ENCODE data around the gene HOXD8.

The HOXD8 gene

GRCh38 chr2:176103742-176104315 lies 25.7 kb upstream of the HOXD8 start:
- DNase-seq (ENCODE audit: low spot score), result no peak

GRCh38 chr2:176104316-176105077 lies 25.0 kb upstream of the HOXD8 start:
- no peak for DNase-seq (ENCODE audit: low spot score)

GRCh38 chr2:176105078-176105729 lies 24.3 kb upstream of the HOXD8 start:
- no peak for DNase-seq (ENCODE audit: low spot score)

- no peak for DNase-seq (ENCODE audit: low spot score)
These were observed 23.6 kb upstream of the HOXD8 start for GRCh38 chr2:176105730-176106580.

GRCh38 chr2:176106581-176107539 lies 22.6 kb upstream of the HOXD8 start, which contains the start of gene HOXD11:
Gene HOXD11, plus strand, starts transcription at chr2:176107280. Its CDS starts 76 bp downstream, at chr2:176107356.
- DNase-seq (ENCODE audit: low spot score), result no peak

- DNase-seq (ENCODE audit: low spot score), result no peak
These were observed 21.7 kb upstream of the HOXD8 start for GRCh38 chr2:176107731-176108181.

GRCh38 chr2:176109192-176109901 lies 20.2 kb upstream of the HOXD8 start:
- DNase-seq (ENCODE audit: low spot score), result no peak

- no peak for DNase-seq (ENCODE audit: low spot score)
These were observed 19.6 kb upstream of the HOXD8 start for GRCh38 chr2:176109946-176110345.

GRCh38 chr2:176110415-176111308 lies 18.8 kb upstream of the HOXD8 start:
- no peak for DNase-seq (ENCODE audit: low spot score)

GRCh38 chr2:176111309-176111663 lies 18.2 kb upstream of the HOXD8 start:
- DNase-seq (ENCODE audit: low spot score), result no peak

GRCh38 chr2:176111846-176112374 lies 17.6 kb upstream of the HOXD8 start:
- no peak for DNase-seq (ENCODE audit: low spot score)

- DNase-seq (ENCODE audit: low spot score), result no peak
These were observed 16.9 kb upstream of the HOXD8 start for GRCh38 chr2:176112375-176113302.

GRCh38 chr2:176114120-176114929 lies 15.2 kb upstream of the HOXD8 start:
- DNase-seq (ENCODE audit: low spot score), result no peak

- no peak for DNase-seq (ENCODE audit: low spot score)
These were observed 14.4 kb upstream of the HOXD8 start for GRCh38 chr2:176114930-176115625.

GRCh38 chr2:176115883-176116813 lies 13.4 kb upstream of the HOXD8 start, which contains the start of gene HOXD10:
Gene HOXD10, plus strand, starts transcription at chr2:176116778. Its CDS starts 56 bp downstream, at chr2:176116834.
- DNase-seq (ENCODE audit: low spot score), result no peak

Data from pons (tissue), 1 donor.